Activated CD4-positive, alpha-beta T cell treated with anti-CD3 and anti-CD28 coated beads, Interleukin-2, amount 50 U/mL, for 1 hour (primary cell): ENCODE data around the gene YIPF7.

ENCODE experiments used
- DNase-seq: peaks from one replicate; pipeline ENCODE4 v3.0.0-alpha.2; 2020

The YIPF7 gene

GRCh38 chr4:44651425-44651824 is at the start of gene YIPF7:
Gene YIPF7 (minus strand): TSS chr4:44651625. CDS start chr4:44650100, 1,525 bp downstream.
- no peak for DNase-seq

DNA sequence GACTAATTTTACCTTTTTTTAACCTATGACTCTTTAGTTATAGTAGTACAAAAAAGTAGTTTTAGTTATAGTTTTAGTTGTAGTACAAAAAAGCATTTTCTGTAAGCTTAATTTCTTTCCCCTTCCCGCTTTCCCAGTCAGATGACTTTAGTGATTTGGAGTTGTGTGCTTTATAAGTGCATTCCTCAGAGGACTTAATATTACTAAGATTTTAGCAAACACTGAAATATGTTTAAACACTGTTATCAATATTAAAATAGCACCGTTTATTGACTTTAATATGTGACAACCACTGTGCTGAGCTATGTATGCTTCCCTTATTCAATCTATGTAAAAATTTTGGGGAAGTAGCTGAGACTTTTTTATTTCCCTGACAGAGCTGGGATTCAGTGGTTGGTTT is 49.6 kb upstream of the YIPF7 start:
- no peak for DNase-seq

- no peak for DNase-seq
Observed at GRCh38 chr4:44700427-44700826, 49.0 kb upstream of the YIPF7 start.

- DNase-seq = no peak
Observed at GRCh38 chr4:44684648-44685047, 33.2 kb upstream of the YIPF7 start.

- DNase-seq = no peak
Observed at GRCh38 chr4:44679060-44679459, 27.6 kb upstream of the YIPF7 start.

DNA sequence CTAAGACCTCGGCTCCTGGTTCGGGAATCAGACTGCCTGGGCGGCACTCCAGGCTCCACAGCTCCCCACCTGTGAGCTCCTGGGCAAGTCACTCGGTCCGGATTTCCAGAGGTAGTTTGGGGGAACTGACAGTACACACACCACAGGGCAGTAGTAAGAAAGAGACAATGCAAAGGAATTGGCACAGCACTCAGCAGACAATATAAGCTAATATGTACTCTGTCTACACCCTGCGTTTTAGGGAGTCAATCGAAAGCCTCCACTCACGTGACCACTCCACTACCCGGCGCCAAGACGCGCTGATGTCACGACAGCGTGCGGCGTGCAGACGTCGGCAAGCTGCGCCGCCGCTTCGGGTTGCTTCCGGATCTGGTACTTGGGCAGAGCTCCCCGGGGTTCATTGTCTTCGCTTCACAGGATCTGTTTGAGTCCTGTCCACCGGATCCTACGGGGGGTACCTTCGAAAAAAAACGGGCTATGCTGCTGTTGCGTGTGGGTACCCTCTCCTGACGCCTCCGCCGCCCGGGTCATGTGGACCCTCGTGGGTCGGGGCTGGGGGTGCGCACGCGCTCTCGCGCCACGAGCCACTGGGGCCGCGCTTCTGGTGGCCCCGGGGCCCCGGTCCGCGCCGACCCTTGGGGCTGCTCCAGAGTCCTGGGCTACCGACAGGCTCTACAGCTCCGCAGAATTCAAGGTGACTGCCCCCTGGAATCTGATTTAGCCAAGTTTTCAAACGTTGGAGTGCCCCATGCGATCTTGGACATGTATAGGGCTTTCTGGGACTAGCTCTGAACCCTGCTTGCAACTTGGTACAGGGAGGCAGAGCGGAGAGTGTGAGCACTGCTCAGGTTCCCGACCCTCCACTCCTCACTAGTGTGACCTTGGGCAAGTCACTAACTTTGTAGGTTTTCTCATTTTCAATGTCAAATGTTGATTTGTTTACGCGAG is 26.9 kb upstream of the YIPF7 start, which contains the start of gene GUF1:
GUF1 (plus strand) TSS at position 327 of the 948 bp plus-strand sequence; CDS start at position 530, 203 bp downstream.
- peak; percentile 86 for DNase-seq

GRCh38 chr4:44675366-44675765 is 23.9 kb upstream of the YIPF7 start:
- no peak for DNase-seq

DNA sequence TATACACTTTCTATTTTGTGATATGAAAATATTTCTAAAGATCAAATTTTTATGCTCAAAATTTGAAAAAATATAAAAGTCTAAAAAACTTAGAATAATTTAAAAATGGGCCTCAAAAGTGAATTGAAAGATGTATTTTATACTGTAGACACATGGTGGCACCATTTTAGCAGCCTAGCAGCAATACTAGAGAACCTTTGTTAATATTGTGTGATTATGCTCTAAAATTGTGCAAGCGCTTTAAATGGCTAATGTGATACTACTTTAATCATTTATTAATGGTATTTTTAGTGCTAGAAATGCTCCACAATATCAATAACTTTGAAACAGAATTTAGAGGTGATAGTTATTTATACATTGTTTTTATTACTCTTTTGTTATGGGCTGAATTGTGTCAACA is 23.0 kb upstream of the YIPF7 start:
- DNase-seq = no peak

DNA sequence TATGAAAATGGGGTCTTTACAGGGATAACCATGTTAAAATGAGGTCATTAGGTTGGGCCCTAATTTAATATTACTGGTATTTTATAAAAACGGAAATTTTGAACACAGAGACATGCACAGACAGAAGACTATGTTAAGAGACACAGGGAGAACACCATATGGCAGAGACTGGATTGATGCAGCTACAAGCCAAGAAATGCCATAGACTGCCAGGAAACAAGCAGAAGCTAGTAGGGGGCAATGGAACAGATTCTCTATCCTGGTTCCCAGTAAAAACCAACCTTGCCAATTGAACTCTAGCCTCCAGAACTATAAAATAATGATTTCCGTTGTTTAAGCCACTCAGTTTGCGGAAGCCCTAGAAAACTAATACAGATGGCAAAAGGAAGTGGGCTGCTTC is 20.2 kb upstream of the YIPF7 start:
- no peak for DNase-seq

DNA sequence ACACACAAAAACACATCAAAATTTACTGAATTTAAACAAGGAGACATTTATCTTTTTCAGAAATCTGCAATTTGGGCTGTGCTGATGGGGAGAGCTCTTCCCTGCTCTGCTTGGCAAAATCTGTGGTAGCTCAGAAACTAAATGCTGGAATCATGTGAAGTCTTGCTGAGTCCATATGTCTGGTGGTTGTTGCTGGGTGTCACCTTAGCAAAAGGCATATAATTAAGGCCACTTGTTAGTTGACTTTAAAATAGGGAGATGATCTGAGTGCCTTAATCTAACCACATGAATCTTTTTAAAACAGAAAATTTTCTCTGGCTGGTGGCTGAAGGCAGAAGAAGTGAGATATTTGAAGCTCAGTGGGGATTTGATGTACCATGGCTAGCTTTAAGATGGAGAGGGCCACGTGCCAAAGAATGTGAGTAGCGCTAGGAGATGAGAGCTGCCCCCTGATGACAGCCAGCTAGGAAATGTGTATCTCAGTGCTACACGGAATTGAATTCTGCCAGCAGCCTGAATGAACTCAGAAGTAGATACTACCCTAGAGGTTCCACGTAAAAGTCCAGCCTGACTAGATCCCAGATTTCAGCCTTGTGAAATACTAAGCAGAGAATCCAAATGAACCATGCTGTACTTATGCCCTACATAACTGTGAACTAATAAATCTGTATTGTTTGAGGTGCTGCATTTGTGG is 19.2 kb upstream of the YIPF7 start:
- no peak for DNase-seq

- DNase-seq = no peak
Observed at GRCh38 chr4:44668526-44668925, 17.1 kb upstream of the YIPF7 start.

GRCh38 chr4:44663539-44664263 is 12.3 kb upstream of the YIPF7 start:
- DNase-seq = no peak

- no peak for DNase-seq
Observed at GRCh38 chr4:44662623-44663005, 11.2 kb upstream of the YIPF7 start.

GRCh38 chr4:44661940-44662622 is 10.7 kb upstream of the YIPF7 start:
- no peak for DNase-seq

GRCh38 chr4:44660396-44660795 is 9.0 kb upstream of the YIPF7 start:
- DNase-seq = no peak

DNA sequence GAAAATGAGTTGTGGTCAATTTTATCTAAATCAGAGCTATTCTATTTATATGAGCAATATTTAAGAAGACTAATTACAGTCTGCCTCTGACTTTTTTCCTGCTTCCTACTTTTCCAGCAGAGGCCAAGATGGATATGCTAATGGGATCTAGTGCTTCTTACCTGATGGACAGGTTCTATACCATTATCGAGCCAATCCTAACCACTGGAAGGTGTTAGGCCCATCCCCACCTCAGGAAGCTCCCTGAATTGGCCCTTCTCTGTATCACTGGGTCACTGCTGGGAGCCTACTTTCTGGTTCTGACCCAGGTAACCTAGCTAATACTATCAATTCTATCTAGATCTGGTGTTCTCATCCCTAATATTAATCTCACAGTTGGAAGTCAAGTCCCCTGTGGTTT is 577 bp upstream of the YIPF7 start:
- no peak for DNase-seq

GRCh38 chr4:44646151-44646550 is 5.3 kb downstream of the YIPF7 start:
- DNase-seq = no peak

DNA sequence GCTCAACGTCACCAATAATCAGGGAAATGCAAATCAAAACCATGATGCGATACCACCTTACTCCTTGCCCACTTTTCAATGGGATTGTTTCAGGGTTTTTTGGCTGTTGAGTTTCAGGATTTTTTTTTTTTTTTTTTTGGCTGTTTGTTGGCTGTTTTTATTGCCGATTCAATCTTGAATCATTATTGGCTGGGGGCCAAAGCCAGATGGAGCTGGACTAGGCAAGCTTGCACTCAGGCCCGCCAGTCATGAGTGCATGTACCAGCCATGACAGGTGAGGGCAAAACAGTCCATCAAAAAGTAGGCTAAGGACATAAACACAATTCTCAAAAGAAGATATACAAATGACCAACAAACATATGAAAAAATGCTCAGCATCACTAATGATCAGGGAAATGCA is 13.3 kb downstream of the YIPF7 start:
- no peak for DNase-seq

GRCh38 chr4:44632733-44633132 is 18.7 kb downstream of the YIPF7 start:
- no peak for DNase-seq

DNA sequence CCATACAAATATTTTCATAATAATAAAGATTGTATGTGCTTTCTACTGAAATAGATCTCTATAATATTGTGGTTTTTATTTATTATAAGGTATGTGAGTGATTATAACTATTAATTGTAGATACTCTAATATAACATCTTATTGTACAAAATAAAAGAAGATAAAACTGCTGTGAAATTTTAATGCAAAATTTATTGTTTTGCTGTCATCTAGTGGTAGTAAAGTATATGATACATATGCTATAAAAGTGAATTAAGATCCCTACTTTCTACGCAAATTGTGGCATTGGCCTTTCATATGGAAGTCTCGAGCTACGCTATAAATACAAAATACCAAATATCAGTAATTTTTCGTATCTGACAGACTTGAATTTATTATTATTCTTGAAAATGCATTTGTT is 19.3 kb downstream of the YIPF7 start:
- DNase-seq = no peak

DNA sequence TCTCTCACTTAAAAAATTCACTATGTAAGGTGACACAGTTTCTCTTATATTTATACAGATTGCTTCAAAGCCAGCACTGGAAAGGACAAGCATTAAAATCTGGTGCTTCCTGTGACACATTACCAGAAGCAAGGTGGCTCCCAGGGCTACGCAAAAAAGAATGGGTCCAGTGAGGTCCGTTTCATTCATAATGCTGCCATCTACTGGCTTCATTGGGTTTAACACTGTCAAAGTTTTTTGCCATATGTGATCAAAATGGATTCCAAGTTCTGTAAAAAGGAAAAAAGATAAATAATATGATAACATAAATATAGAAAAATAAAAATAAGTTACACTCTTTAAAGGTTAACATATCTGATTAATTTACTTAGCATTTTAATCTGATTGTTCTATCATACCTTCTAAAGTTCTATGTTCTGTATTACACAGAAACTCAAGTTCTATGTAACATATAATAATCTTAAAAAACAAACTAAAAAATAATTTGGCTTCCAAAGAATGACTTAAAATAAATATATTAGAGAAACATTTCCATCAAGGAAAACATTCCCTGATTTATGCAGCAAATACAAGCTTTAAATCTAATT is 22.1 kb downstream of the YIPF7 start:
- peak; percentile 2 for DNase-seq

DNA sequence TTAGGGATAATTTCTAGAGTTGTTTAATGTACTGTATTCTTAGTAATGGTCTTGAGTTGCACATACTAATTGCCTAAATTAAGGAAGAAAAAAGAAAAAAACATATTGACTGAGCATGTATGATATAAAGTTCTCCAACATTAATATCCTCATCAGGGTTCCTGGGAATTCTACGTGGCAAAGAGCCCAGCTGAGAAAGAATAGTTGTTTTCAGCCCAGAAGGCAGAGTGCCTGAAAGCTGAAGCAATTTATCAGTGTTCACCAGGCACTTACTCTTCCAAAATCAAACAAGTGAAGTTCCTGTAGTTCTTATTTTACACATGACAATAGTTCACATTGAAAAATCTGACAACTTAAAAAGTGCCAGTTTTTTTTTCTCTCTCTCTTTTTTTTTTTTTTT is 27.7 kb downstream of the YIPF7 start:
- DNase-seq = no peak
